Lung (tissue), 12 donors: ENCODE data around the gene SMC3. TPM values are rescaled to one million over a fixed set of nuclear protein-coding genes. Genes with fewer than 3 reads are reported as not detected.
"Not testable (repeated sequence)": the region's sequence is repeated elsewhere in the genome, so short reads cannot be mapped to it uniquely, and the experiment has no call there.

Experiments
- ATAC-seq: fragments of 200-7000 bp; cut with Tn5 transposase; one replicate; pipeline ENCODE4 v1.9.1; 2020; ENCODE audit warnings: moderate number of reproducible peaks; ENCODE audit not compliant: insufficient read depth, low FRiP score
- DNase-seq, 3 donors: peaks; one replicate each; pipeline ENCODE4 v3.0.0-alpha.2; 2013 to 2017
- H3K27ac ChIP-seq, 2 donors: one replicate each; pipeline ENCODE4 v1.5.1; 2013; ENCODE audit warnings: mild to moderate bottlenecking in 2 of 2, moderate library complexity in 2 of 2, control low read depth in 1 of 2, inconsistent platforms in 1 of 2, low read depth in 1 of 2, low read length in 1 of 2
- H3K27me3 ChIP-seq, 3 donors: one replicate each; pipeline ENCODE4 v1.5.1; 2013; ENCODE audit warnings: low read length in 2 of 3; ENCODE audit not compliant: control insufficient read depth in 3 of 3, insufficient read depth in 3 of 3
- H3K36me3 ChIP-seq, 4 donors: one replicate each; pipeline ENCODE4 v1.5.1; 2013; ENCODE audit warnings: low read length in 4 of 4, mild to moderate bottlenecking in 1 of 4, moderate library complexity in 1 of 4; ENCODE audit not compliant: control insufficient read depth in 4 of 4, insufficient read depth in 4 of 4
- H3K4me1 ChIP-seq, 5 donors: one replicate each; pipeline ENCODE4 v1.5.1; 2013; ENCODE audit warnings: low read length in 5 of 5, mild to moderate bottlenecking in 2 of 5, moderate library complexity in 1 of 5; ENCODE audit not compliant: control insufficient read depth in 5 of 5, insufficient read depth in 5 of 5
- H3K4me3 ChIP-seq: one replicate; pipeline ENCODE4 v1.5.1; 2013; ENCODE audit warnings: mild to moderate bottlenecking, control low read depth, moderate library complexity
- H3K9ac ChIP-seq, 2 donors: one replicate each; pipeline ENCODE4 v1.5.1; 2013; ENCODE audit warnings: low read length in 2 of 2, control low read depth in 1 of 2; ENCODE audit not compliant: insufficient read depth in 1 of 2
- H3K9me3 ChIP-seq, 4 donors: one replicate each; pipeline ENCODE4 v1.5.1; 2013; ENCODE audit warnings: low read length in 3 of 4, mild to moderate bottlenecking in 1 of 4, moderate library complexity in 1 of 4; ENCODE audit not compliant: control insufficient read depth in 4 of 4, insufficient read depth in 3 of 4
- WGBS, 2 donors: extraction: QIAGEN DNeasy Blood & Tissue Kit; methylation state at CpG; one replicate each; pipeline ENCODE4 v1.1.7; 2013; 5-methylcytosine and 5-hydroxymethylcytosine counted together
- polyA plus RNA-seq, 2 donors: library from polyadenylated mRNA; stranded (reverse); fragments of 200-250 nt; gene quantifications; one replicate each; pipeline ENCODE4 v1.2.1, GENCODE V29; 2013
- total RNA-seq, 2 donors: library from RNA; depleted of rRNA in 1 of 2; stranded (reverse); fragments of >200 nt in 1 of 2; gene quantifications; one replicate each; pipeline ENCODE4 v1.2.1, GENCODE V29; 2014 to 2021
- TF ChIP-seq, protein P1 (sequence below): IDR thresholded peaks from 2 replicates; pipeline ENCODE4 v1.5.1; 2012; ENCODE audit warnings: mild to moderate bottlenecking; ENCODE audit errors: control extremely low read depth, extremely low read depth
- donor health status: control.
- donor health status: control.
- donor health status: Bipolar disorder and iron deficiency.
- donor health status: healthy.
- donor health status: DM: yes; HTN: yes; CAD: no.

The SMC3 gene
- total and polyA plus RNA-seq, 4 donors = 11.9 to 41.3 (median 20.2) TPM

DNA sequence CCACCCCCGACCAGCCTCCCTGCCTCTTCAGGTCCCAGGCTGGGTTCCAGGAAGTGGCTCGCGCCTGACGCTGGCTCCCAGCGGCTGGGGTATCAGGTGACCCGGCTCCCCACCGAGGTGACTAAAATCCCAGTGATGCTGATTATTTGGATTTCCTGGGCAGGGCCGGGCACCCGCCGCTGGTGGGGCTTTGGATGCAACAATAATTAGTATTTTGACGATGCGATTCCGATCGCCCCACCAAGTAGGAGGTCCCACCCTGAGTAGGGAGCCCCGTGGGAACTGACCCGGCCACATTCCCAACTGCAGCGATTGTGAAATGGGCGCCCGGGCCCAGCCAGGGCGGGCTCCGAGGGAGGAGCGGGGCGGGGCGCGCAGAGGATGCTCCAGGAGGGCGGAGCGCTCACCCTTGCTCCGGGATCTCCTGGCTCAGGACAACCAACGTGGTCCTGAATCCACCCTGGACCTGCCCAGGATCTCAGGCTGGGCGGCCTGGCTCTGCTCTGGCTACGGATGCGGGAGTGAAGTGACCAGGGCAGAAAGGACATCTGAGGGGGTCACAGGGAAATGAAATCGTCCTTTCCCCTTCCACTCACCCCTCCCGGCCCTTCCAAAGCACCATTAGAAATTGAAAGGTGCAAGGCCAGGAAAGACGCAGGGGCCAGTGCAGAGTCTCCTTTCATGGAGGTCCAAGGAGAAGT is 37.2 kb upstream of the SMC3 start:
- Histone ChIP-seq H3K4me3 (no peak overlapping the region), H3K36me3 (no peaks in the 10 kb centered on the region), H3K27ac (no peak overlapping the region), H3K4me1 (peaks cover 0 to 3% (median 0%) of the 10 kb centered on the region in 5 donors), H3K9ac (no peak overlapping the region), H3K27me3 (no peaks in the 10 kb centered on the region), H3K9me3 (no peaks in the 10 kb centered on the region)
- 20 to 24% methylated on average over 35 of the region's 35 CpGs for WGBS, 2 donors
- ATAC-seq = peak; percentile 83
- TF ChIP-seq, protein P1, sequence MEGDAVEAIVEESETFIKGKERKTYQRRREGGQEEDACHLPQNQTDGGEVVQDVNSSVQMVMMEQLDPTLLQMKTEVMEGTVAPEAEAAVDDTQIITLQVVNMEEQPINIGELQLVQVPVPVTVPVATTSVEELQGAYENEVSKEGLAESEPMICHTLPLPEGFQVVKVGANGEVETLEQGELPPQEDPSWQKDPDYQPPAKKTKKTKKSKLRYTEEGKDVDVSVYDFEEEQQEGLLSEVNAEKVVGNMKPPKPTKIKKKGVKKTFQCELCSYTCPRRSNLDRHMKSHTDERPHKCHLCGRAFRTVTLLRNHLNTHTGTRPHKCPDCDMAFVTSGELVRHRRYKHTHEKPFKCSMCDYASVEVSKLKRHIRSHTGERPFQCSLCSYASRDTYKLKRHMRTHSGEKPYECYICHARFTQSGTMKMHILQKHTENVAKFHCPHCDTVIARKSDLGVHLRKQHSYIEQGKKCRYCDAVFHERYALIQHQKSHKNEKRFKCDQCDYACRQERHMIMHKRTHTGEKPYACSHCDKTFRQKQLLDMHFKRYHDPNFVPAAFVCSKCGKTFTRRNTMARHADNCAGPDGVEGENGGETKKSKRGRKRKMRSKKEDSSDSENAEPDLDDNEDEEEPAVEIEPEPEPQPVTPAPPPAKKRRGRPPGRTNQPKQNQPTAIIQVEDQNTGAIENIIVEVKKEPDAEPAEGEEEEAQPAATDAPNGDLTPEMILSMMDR = no peak
- peak; percentile 59 to 68 (median 61) for DNase-seq

DNA sequence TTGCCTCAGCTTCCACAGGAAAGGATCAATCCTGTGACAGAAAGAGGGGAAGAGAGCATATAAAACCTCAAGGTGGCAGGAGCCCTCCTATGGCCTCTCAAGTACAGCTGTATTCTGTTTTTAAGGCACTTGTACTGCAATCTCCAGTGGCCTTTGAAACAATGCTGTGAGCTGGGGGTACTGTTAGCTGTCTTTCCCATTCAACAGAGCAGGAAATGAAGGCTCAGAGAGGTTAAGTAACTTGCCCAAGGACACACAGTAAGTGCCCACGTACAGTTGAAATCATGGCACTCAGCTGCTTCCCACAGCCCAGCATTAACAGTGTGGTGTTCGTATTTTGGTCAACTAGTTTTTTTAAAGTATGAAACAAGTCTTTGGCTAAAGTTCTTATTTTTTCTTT is 35.8 kb upstream of the SMC3 start:
- ATAC-seq (no peak), DNase-seq (no peak)
- Histone ChIP-seq H3K36me3 (no peaks in the 10 kb centered on the region), H3K9me3 (no peaks in the 10 kb centered on the region), H3K27me3 (no peaks in the 10 kb centered on the region), H3K4me1 (peaks cover 0 to 7% (median 0%) of the 10 kb centered on the region in 5 donors), H3K4me3 (no peak overlapping the region), H3K9ac (no peak overlapping the region), H3K27ac (no peak overlapping the region)
- 90 to 93% methylated on average over 2 of the region's 2 CpGs for WGBS, 2 donors
- TF ChIP-seq, protein P1 = no peak

DNA sequence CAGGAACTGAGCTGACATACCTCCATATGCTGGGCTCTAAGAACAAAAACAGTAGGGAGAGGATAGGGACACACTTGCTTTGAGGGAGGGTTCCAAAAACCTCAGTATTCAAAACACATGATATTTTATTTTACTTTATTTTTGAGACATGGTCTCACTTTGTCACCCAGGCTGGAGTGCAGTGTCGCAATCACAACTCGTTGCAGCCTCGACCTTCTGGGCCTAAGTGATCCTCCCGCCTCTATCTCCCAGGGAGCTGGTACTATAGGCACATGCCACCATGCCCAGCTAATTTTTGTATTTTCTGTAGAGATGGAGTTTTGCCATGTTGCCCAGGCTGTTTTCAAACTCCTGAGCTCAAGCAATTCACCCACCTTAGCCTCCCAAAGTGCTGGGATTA is 34.9 kb upstream of the SMC3 start:
- not testable (repeated sequence) for H3K4me3 ChIP-seq, DNase-seq, H3K27me3 ChIP-seq, H3K36me3 ChIP-seq, H3K9me3 ChIP-seq, H3K4me1 ChIP-seq, H3K9ac ChIP-seq, H3K27ac ChIP-seq, ATAC-seq
- WGBS, 2 donors = 52 to 69% methylated on average over 4 of the region's 4 CpGs

GRCh38 chr10:110533149-110533548 is 34.3 kb upstream of the SMC3 start:
- H3K4me1 ChIP-seq = peaks cover 0 to 7% (median 0%) of the 10 kb centered on the region in 5 donors
- no peaks in the 10 kb centered on the region for H3K9me3 ChIP-seq
- no peak overlapping the region for H3K27ac ChIP-seq
- H3K27me3 ChIP-seq = no peaks in the 10 kb centered on the region
- no peak overlapping the region for H3K9ac ChIP-seq
- TF ChIP-seq, protein P1 = no peak
- 6 to 29% methylated on average over 3 of the region's 3 CpGs for WGBS, 2 donors
- H3K36me3 ChIP-seq = no peaks in the 10 kb centered on the region
- no peak overlapping the region for H3K4me3 ChIP-seq
- ATAC-seq (no peak), DNase-seq (peak; percentile 41 to 56 (median 53))
